SK-N-SH (cell line): ENCODE measurements around the gene NAA10. TPM values are rescaled to one million over a fixed set of nuclear protein-coding genes. Genes with fewer than 3 reads are reported as not detected.
A peak's percentile ranks its signal among the peaks of the same experiment; 100 is the strongest.

Experiments used
- CTCF ChIA-PET: fragments of 300-600, 350-600 bp; formaldehyde crosslinking; extraction: SDS; loops from one replicate; lab custom pipeline; 2021; lab: Yijun Ruan, JAX
- POLR2A ChIA-PET: fragments of 350-600 bp; sonication (Branson Sonifier 250); formaldehyde crosslinking; extraction: SDS; loops from one replicate; lab custom pipeline; 2020; ENCODE audit warnings: antibody characterized with exemption, inconsistent platforms; lab: Yijun Ruan, JAX
- DNase-seq: peaks from one replicate; pipeline ENCODE4 v3.0.0; 2012
- H2AFZ ChIP-seq: fragments of 200-600 bp; sonication (generic); 2 replicates; pipeline ENCODE4 v1.8.1; 2016; ENCODE audit warnings: antibody characterized with exemption, mild to moderate bottlenecking, low read depth
- H3F3A ChIP-seq: fragments of 200-600 bp; sonication (generic); replicated peaks from 2 replicates; pipeline ENCODE3; 2016; ENCODE audit warnings: antibody characterized with exemption, mild to moderate bottlenecking; ENCODE audit not compliant: insufficient read depth
- H3K27ac ChIP-seq, 2 experiments: fragments of 200-500 bp in 1 of 2; fragments of 200-600 bp in 1 of 2; sonication (Bioruptor generic) in 1 of 2; sonication (generic), shearing (Covaris generic) in 1 of 2; 2 replicates each; pipeline versions ENCODE4 v1.5.1 to v1.6.1; 2014 to 2016; ENCODE audit warnings: low read depth in 2 of 2, inconsistent platforms in 1 of 2, low read length in 1 of 2, mild to moderate bottlenecking in 1 of 2, mixed read lengths in 1 of 2
- H3K27me3 ChIP-seq: fragments of 200-600 bp; sonication (generic), shearing (Covaris generic); 2 replicates; pipeline ENCODE4 v1.6.1; 2016; ENCODE audit warnings: mixed run types; ENCODE audit not compliant: insufficient read depth
- H3K36me3 ChIP-seq, 2 experiments: fragments of 200-500 bp in 1 of 2; fragments of 200-600 bp in 1 of 2; sonication (Bioruptor generic) in 1 of 2; sonication (generic) in 1 of 2; replicated peaks in 1 of 2; 2 replicates each; pipeline versions ENCODE3 to v1.5.1; 2014 to 2016; ENCODE audit warnings: low read length in 1 of 2, mild to moderate bottlenecking in 1 of 2; ENCODE audit not compliant: insufficient read depth in 2 of 2, control insufficient read depth in 1 of 2
- H3K4me1 ChIP-seq, 2 experiments: fragments of 200-500 bp in 1 of 2; fragments of 200-600 bp in 1 of 2; sonication (Bioruptor generic) in 1 of 2; sonication (generic), shearing (Covaris generic) in 1 of 2; 2 replicates each; pipeline versions ENCODE4 v1.5.1 to v1.6.1; 2014 to 2016; ENCODE audit warnings: low read depth in 1 of 2, low read length in 1 of 2, mixed run types in 1 of 2; ENCODE audit not compliant: insufficient read depth in 2 of 2, control insufficient read depth in 1 of 2
- H3K4me2 ChIP-seq: fragments of 200-600 bp; sonication (generic), shearing (Covaris generic); 2 replicates; pipeline ENCODE4 v1.6.1; 2017; ENCODE audit warnings: mixed run types
- H3K4me3 ChIP-seq, 2 experiments: fragments of 200-500 bp in 1 of 2; fragments of 200-600 bp in 1 of 2; sonication (Bioruptor generic) in 1 of 2; sonication (generic), shearing (Covaris generic) in 1 of 2; 2 replicates each; pipeline versions ENCODE4 v1.5.1 to v1.8.1; 2014 to 2016; ENCODE audit warnings: low read depth in 2 of 2, inconsistent platforms in 1 of 2, low read length in 1 of 2, mild to moderate bottlenecking in 1 of 2, mixed read lengths in 1 of 2, moderate library complexity in 1 of 2
- H3K79me2 ChIP-seq: fragments of 200-600 bp; sonication (generic); 2 replicates; pipeline ENCODE4 v1.8.1; 2017; ENCODE audit warnings: mild to moderate bottlenecking; ENCODE audit not compliant: insufficient read depth
- H3K9ac ChIP-seq: fragments of 200-600 bp; sonication (generic); 2 replicates; pipeline ENCODE4 v1.6.1; 2017; ENCODE audit warnings: mixed run types
- H3K9me2 ChIP-seq: fragments of 200-600 bp; sonication (generic); 2 replicates; pipeline ENCODE4 v1.6.1; 2017; ENCODE audit warnings: mixed run types
- H3K9me3 ChIP-seq: fragments of 200-600 bp; sonication (generic); 2 replicates; pipeline ENCODE4 v1.6.1; 2017; ENCODE audit warnings: mixed run types, mild to moderate bottlenecking, moderate library complexity
- H4K20me1 ChIP-seq: fragments of 200-600 bp; sonication (generic); 2 replicates; pipeline ENCODE4 v1.6.1; 2017; ENCODE audit warnings: mild to moderate bottlenecking, mixed run types; ENCODE audit not compliant: insufficient read depth
- CHD2 ChIP-seq: fragments of 150-350 bp; IDR thresholded peaks from 2 replicates; pipeline ENCODE4 v1.6.1; 2018; ENCODE audit warnings: low read length; ENCODE audit not compliant: partially characterized antibody
- ELF1 ChIP-seq: IDR thresholded peaks from 2 replicates; pipeline ENCODE4 v1.4.0; 2012
- EP300 ChIP-seq, 2 experiments: IDR thresholded peaks; 2 replicates each; pipeline versions ENCODE4 v1.4.0 to v1.6.1; 2012; ENCODE audit warnings: borderline replicate concordance in 1 of 2, low read depth in 1 of 2, low read length in 1 of 2
- EZH2phosphoT487 ChIP-seq: fragments of 200-600 bp; sonication (generic); IDR thresholded peaks from 2 replicates; pipeline ENCODE4 v1.6.1; 2017; ENCODE audit warnings: low read depth, mixed run types, mild to moderate bottlenecking, antibody characterized with exemption, moderate library complexity, borderline replicate concordance
- FOSL2 ChIP-seq: IDR thresholded peaks from 2 replicates; pipeline ENCODE4 v1.4.0; 2012; ENCODE audit warnings: low read depth, mild to moderate bottlenecking, moderate library complexity, borderline replicate concordance
- FOXJ3 ChIP-seq: sonication (generic); formaldehyde crosslinking; IDR thresholded peaks from 2 replicates; pipeline ENCODE4 v1.5.1; 2020; ENCODE audit warnings: mild to moderate bottlenecking, missing genetic modification reagents
- GABPA ChIP-seq: IDR thresholded peaks from 2 replicates; pipeline ENCODE4 v1.4.0; 2012; ENCODE audit warnings: low read depth, mild to moderate bottlenecking
- IRF3 ChIP-seq: fragments of 150-350 bp; IDR thresholded peaks from 2 replicates; pipeline ENCODE4 v1.6.1; 2016; ENCODE audit warnings: mild to moderate bottlenecking, low read depth, low read length
- JUND ChIP-seq: IDR thresholded peaks from 2 replicates; pipeline ENCODE4 v1.4.0; 2012
- MXI1 ChIP-seq: IDR thresholded peaks from 2 replicates; pipeline ENCODE4 v1.6.1; 2012; ENCODE audit warnings: mild to moderate bottlenecking, low read depth, low read length, improper control_type of control experiment
- NFIC ChIP-seq: IDR thresholded peaks from 2 replicates; pipeline ENCODE4 v1.4.0; 2012; ENCODE audit warnings: borderline replicate concordance
- NRF1 ChIP-seq: IDR thresholded peaks from 2 replicates; pipeline ENCODE4 v1.6.1; 2012; ENCODE audit warnings: low read depth, mild to moderate bottlenecking, low read length
- POLR2AphosphoS5 ChIP-seq: IDR thresholded peaks from 2 replicates; pipeline ENCODE4 v1.6.1; 2012; ENCODE audit warnings: low read depth, low read length
- RAD21 ChIP-seq: IDR thresholded peaks from 2 replicates; pipeline ENCODE4 v1.6.1; 2012; ENCODE audit warnings: mild to moderate bottlenecking, low read length
- RXRA ChIP-seq: IDR thresholded peaks from 2 replicates; pipeline ENCODE4 v1.4.0; 2012; ENCODE audit warnings: low read depth, mild to moderate bottlenecking, borderline replicate concordance
- SIN3A ChIP-seq: IDR thresholded peaks from 2 replicates; pipeline ENCODE4 v1.6.1; 2012; ENCODE audit warnings: low read depth, mild to moderate bottlenecking, low read length, moderate library complexity, borderline replicate concordance
- SMC3 ChIP-seq: IDR thresholded peaks from 2 replicates; pipeline ENCODE4 v1.6.1; 2012; ENCODE audit warnings: low read depth, low read length, improper control_type of control experiment
- TAF1 ChIP-seq: IDR thresholded peaks from 2 replicates; pipeline ENCODE4 v1.6.1; 2012; ENCODE audit warnings: low read depth, mild to moderate bottlenecking, low read length, moderate library complexity, borderline replicate concordance
- TCF12 ChIP-seq: IDR thresholded peaks from 2 replicates; pipeline ENCODE4 v1.4.0; 2012
- TEAD4 ChIP-seq: IDR thresholded peaks from 2 replicates; pipeline ENCODE4 v1.4.0; 2012; ENCODE audit warnings: mild to moderate bottlenecking, borderline replicate concordance; ENCODE audit not compliant: insufficient read depth
- USF2 ChIP-seq: fragments of 150-350 bp; IDR thresholded peaks from 2 replicates; pipeline ENCODE4 v1.6.1; 2017; ENCODE audit warnings: antibody characterized with exemption, low read length, low read depth, borderline replicate concordance
- YY1 ChIP-seq: IDR thresholded peaks from 2 replicates; pipeline ENCODE4 v1.4.0; 2012; ENCODE audit warnings: low read depth, mild to moderate bottlenecking
- WGBS: methylation state at CpG from one replicate; pipeline ENCODE4 v1.1.6; 2017; ENCODE audit warnings: low lambda C conversion rate; 5-methylcytosine and 5-hydroxymethylcytosine counted together
- polyA plus RNA-seq, 3 experiments: library from polyadenylated mRNA; depleted of rRNA; stranded (reverse); fragments of >200 nt; gene quantifications; 2 replicates each; pipeline ENCODE4 v1.2.3, GENCODE V29; 2012
- TF ChIP-seq, protein P1 (sequence below): IDR thresholded peaks from 2 replicates; pipeline ENCODE4 v1.4.0; 2012; ENCODE audit warnings: low read depth, borderline replicate concordance
- TF ChIP-seq, protein P2 (sequence below): IDR thresholded peaks from 2 replicates; pipeline ENCODE4 v1.6.1; 2012; ENCODE audit warnings: mild to moderate bottlenecking, low read depth, low read length, moderate library complexity
- TF ChIP-seq, protein P3 (sequence below): IDR thresholded peaks from 2 replicates; pipeline ENCODE4 v1.4.0; 2012; ENCODE audit warnings: low read depth, borderline replicate concordance
- TF ChIP-seq, protein P4 (sequence below): IDR thresholded peaks from 2 replicates; pipeline ENCODE4 v1.4.0; 2012; ENCODE audit warnings: low read depth

NAA10 gene
- polyA plus RNA-seq, 1 of the 3 experiments (the other 2 are of a cell fraction), result 229 TPM

- Histone ChIP-seq H3K27ac (peak overlapping the region in 1 of 2 experiments; percentile 25; a peak in 1 of 4 replicates), H3K79me2 (peaks cover 35% of the 10 kb centered on the region), H3K4me2 (peak overlapping the region; percentile 98), H3K4me1 (peaks cover 10 to 23% of the 10 kb centered on the region in 2 experiments; a peak in 2 of 4 replicates), H3K9me3 (no peaks in the 10 kb centered on the region), H2AFZ (no peak overlapping the region), H3F3A (peaks cover 7% of the 10 kb centered on the region), H3K9ac (peak overlapping the region; percentile 84), H3K4me3 (peak overlapping the region; percentile 78 to 89), H3K9me2 (no peaks in the 10 kb centered on the region), H3K36me3 (peaks cover 12 to 35% of the 10 kb centered on the region in 2 experiments), H4K20me1 (peaks cover 34% of the 10 kb centered on the region), H3K27me3 (peaks cover 4% of the 10 kb centered on the region; the same call in 1 of the 2 replicates)
- WGBS, result 17% methylated on average over 5 of the region's 7 CpGs
- CTCF ChIA-PET, result interaction anchor here (1.1 to 16.7 kb wide), 4 partner anchors 10 to 36 kb away, joined by 3 to 271 read pairs (median 18); partner anchors contain the start of gene RENBP
- POLR2A ChIA-PET, result interaction anchor here (1.1 to 1.4 kb wide), 3 partner anchors 9 to 132 kb away, joined by 3 to 6 read pairs (median 3); no protein-coding TSS in a partner anchor
- TF ChIP-seq, protein P1, sequence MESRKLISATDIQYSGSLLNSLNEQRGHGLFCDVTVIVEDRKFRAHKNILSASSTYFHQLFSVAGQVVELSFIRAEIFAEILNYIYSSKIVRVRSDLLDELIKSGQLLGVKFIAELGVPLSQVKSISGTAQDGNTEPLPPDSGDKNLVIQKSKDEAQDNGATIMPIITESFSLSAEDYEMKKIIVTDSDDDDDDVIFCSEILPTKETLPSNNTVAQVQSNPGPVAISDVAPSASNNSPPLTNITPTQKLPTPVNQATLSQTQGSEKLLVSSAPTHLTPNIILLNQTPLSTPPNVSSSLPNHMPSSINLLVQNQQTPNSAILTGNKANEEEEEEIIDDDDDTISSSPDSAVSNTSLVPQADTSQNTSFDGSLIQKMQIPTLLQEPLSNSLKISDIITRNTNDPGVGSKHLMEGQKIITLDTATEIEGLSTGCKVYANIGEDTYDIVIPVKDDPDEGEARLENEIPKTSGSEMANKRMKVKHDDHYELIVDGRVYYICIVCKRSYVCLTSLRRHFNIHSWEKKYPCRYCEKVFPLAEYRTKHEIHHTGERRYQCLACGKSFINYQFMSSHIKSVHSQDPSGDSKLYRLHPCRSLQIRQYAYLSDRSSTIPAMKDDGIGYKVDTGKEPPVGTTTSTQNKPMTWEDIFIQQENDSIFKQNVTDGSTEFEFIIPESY, result no peak
- TF ChIP-seq TAF1, result no peak
- TF ChIP-seq JUND, result no peak
- no peak for TF ChIP-seq TEAD4
- TF ChIP-seq MXI1, result 0 out of 2 replicates have a peak, but pooled peaks have one; percentile 28
- TF ChIP-seq RAD21, result no peak
- TF ChIP-seq SMC3, result no peak
- no peak for TF ChIP-seq EP300 (IDR thresholded peaks at IDR 0.05; ENCODE audit: borderline replicate concordance in 1 of 2, low read depth in 1 of 2, low read length in 1 of 2)
- TF ChIP-seq CHD2, result no peak
- no peak for TF ChIP-seq EZH2phosphoT487
- no peak for TF ChIP-seq IRF3
- no peak for TF ChIP-seq POLR2AphosphoS5
- TF ChIP-seq, protein P2, sequence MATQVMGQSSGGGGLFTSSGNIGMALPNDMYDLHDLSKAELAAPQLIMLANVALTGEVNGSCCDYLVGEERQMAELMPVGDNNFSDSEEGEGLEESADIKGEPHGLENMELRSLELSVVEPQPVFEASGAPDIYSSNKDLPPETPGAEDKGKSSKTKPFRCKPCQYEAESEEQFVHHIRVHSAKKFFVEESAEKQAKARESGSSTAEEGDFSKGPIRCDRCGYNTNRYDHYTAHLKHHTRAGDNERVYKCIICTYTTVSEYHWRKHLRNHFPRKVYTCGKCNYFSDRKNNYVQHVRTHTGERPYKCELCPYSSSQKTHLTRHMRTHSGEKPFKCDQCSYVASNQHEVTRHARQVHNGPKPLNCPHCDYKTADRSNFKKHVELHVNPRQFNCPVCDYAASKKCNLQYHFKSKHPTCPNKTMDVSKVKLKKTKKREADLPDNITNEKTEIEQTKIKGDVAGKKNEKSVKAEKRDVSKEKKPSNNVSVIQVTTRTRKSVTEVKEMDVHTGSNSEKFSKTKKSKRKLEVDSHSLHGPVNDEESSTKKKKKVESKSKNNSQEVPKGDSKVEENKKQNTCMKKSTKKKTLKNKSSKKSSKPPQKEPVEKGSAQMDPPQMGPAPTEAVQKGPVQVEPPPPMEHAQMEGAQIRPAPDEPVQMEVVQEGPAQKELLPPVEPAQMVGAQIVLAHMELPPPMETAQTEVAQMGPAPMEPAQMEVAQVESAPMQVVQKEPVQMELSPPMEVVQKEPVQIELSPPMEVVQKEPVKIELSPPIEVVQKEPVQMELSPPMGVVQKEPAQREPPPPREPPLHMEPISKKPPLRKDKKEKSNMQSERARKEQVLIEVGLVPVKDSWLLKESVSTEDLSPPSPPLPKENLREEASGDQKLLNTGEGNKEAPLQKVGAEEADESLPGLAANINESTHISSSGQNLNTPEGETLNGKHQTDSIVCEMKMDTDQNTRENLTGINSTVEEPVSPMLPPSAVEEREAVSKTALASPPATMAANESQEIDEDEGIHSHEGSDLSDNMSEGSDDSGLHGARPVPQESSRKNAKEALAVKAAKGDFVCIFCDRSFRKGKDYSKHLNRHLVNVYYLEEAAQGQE, result no peak
- no peak for TF ChIP-seq ELF1
- peak; percentile 44; the same call in 1 of the 2 replicates for TF ChIP-seq SIN3A
- TF ChIP-seq FOSL2, result peak; percentile 25; the same call in 1 of the 2 replicates
- no peak for TF ChIP-seq GABPA
- TF ChIP-seq, protein P3, sequence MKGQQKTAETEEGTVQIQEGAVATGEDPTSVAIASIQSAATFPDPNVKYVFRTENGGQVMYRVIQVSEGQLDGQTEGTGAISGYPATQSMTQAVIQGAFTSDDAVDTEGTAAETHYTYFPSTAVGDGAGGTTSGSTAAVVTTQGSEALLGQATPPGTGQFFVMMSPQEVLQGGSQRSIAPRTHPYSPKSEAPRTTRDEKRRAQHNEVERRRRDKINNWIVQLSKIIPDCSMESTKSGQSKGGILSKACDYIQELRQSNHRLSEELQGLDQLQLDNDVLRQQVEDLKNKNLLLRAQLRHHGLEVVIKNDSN, result no peak
- no peak for TF ChIP-seq TCF12
- TF ChIP-seq NFIC, result no peak
- TF ChIP-seq RXRA, result no peak
- TF ChIP-seq, protein P4, sequence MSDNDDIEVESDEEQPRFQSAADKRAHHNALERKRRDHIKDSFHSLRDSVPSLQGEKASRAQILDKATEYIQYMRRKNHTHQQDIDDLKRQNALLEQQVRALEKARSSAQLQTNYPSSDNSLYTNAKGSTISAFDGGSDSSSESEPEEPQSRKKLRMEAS, result 0 out of 2 replicates have a peak, but pooled peaks have one; percentile 28
- TF ChIP-seq YY1, result no peak
- no peak for TF ChIP-seq FOXJ3 (CRISPR knock-in tag)
- TF ChIP-seq NRF1, result no peak
- no peak for TF ChIP-seq USF2
- no peak for DNase-seq
Measured at GRCh38 chrX:153933748-153934147, 1.1 kb downstream of the NAA10 start.
